ENCODE data around the gene RGS12.

The RGS12 gene

DNA sequence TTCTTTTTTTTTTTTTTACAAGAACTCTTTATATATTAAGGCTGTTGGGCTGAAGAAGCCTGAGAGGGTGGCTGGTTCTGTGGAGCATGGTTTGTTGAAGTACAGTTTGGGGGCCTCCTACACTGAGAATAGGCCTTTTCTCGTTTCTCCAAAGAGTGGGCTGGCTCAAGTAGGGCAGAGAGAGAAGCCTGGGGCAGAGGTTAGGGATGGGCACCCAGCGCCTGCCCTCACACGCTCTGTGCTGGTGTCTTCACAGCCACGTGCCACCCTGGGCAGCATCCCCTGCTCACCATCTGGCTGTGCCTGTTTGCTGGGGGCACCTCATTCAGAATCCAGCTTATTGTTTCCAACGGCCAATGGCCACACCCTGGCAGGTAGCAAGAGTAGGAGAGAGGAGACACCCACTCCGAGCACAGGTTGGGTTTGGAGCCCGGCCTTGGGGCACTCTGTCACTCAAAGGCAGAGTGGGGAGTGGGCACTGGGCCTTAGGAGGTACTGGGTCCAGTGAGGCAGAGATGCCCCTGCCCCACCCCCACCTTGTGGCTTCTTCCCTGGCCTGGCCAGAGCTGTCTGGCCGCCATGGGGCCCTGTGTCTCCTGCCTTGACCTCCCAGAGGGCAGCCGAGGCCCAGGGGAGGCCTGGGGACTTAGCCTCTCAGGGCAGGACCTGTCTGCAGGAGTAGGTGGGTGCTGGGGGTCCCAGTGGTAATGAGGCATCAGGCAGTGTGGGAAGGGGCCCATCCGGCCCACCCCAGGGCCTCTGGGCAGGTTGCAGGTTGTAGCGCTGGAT is 40.9 kb upstream of the RGS12 start:
- H3K4me3 ChIP-seq (ENCODE audit: control insufficient read depth, low read depth, low read length): no peak overlapping the region
- TF ChIP-seq, protein P1, sequence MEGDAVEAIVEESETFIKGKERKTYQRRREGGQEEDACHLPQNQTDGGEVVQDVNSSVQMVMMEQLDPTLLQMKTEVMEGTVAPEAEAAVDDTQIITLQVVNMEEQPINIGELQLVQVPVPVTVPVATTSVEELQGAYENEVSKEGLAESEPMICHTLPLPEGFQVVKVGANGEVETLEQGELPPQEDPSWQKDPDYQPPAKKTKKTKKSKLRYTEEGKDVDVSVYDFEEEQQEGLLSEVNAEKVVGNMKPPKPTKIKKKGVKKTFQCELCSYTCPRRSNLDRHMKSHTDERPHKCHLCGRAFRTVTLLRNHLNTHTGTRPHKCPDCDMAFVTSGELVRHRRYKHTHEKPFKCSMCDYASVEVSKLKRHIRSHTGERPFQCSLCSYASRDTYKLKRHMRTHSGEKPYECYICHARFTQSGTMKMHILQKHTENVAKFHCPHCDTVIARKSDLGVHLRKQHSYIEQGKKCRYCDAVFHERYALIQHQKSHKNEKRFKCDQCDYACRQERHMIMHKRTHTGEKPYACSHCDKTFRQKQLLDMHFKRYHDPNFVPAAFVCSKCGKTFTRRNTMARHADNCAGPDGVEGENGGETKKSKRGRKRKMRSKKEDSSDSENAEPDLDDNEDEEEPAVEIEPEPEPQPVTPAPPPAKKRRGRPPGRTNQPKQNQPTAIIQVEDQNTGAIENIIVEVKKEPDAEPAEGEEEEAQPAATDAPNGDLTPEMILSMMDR (conservative IDR thresholded peaks at IDR 0.05; ENCODE audit: control insufficient read depth, insufficient read depth, low read depth, low read length): no peak
- DNase-seq (ENCODE audit: low read depth): no peak

DNA sequence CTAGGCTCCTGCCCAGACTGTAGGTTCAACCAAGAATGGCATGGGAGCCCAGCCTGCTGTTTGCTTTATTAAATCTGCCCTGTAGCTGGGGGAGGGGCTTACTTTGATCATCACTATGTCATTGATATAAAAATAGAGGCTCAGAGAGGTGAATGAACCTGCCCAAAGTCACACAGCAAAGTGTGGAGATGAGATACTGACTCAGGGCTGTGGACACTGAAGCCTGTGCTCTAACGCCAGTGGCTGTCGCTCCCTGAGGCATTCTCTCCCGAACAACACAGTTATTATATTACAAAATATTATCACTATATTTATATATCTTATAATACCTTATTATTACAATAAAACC is 40.4 kb upstream of the RGS12 start:
- no peak overlapping the region for H3K4me3 ChIP-seq (ENCODE audit: control insufficient read depth, low read depth, low read length)
- DNase-seq (ENCODE audit: low read depth): no peak
- TF ChIP-seq, protein P1 (conservative IDR thresholded peaks at IDR 0.05; ENCODE audit: control insufficient read depth, insufficient read depth, low read depth, low read length): no peak

DNA sequence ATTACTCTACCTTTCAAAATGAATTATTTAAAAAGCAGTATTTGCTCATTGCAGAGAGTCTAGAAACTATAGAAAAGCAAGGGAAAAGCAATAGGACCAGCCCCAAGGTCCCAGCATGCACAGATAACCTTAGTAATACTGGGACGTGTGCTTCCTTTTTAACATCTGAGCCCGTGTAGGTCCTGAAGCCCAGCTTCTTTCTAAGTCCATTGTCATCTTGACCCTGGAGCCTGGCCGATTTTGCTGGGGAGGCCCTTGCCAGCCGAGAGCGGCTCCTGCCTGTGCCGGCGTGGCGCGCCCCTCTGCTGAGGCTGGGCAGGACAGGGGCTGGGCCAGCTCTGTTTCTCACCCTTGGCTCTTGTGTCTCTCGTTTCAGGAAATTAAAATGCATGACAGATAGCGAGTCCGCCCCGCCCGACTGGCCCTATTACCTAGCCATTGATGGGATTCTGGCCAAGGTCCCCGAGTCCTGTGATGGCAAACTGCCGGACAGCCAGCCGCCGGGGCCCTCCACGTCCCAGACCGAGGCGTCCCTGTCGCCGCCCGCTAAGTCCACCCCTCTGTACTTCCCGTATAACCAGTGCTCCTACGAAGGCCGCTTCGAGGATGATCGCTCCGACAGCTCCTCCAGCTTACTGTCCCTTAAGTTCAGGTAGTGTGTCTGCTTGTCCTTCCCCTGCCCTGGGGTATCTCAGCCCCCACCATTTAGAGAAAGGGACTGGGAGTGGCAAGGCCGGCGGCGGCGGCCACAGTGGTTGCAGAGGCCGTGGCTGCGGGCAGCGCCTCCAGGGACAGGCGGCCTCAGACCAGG is 39.8 kb upstream of the RGS12 start:
- no peak for DNase-seq (ENCODE audit: low read depth)
- H3K4me3 ChIP-seq (ENCODE audit: control insufficient read depth, low read depth, low read length): no peak overlapping the region
- TF ChIP-seq, protein P1 (conservative IDR thresholded peaks at IDR 0.05; ENCODE audit: control insufficient read depth, insufficient read depth, low read depth, low read length): no peak

GRCh38 chr4:3253808-3254207 is 39.0 kb upstream of the RGS12 start:
- H3K4me3 ChIP-seq (ENCODE audit: control insufficient read depth, low read depth, low read length): no peak overlapping the region
- DNase-seq (ENCODE audit: low read depth): no peak
- TF ChIP-seq, protein P1 (conservative IDR thresholded peaks at IDR 0.05; ENCODE audit: control insufficient read depth, insufficient read depth, low read depth, low read length): no peak

GRCh38 chr4:3254302-3255131 is 38.3 kb upstream of the RGS12 start:
- DNase-seq (ENCODE audit: low read depth): no peak
- TF ChIP-seq, protein P1 (conservative IDR thresholded peaks at IDR 0.05; ENCODE audit: control insufficient read depth, insufficient read depth, low read depth, low read length): no peak
- no peak overlapping the region for H3K4me3 ChIP-seq (ENCODE audit: control insufficient read depth, low read depth, low read length)

- TF ChIP-seq, protein P1 (conservative IDR thresholded peaks at IDR 0.05; ENCODE audit: control insufficient read depth, insufficient read depth, low read depth, low read length): no peak
- DNase-seq (ENCODE audit: low read depth): no peak
- H3K4me3 ChIP-seq (ENCODE audit: control insufficient read depth, low read depth, low read length): no peak overlapping the region
Observed at GRCh38 chr4:3255611-3256186, 37.1 kb upstream of the RGS12 start.
